ENCODE results near the gene RNF151. TPM values are rescaled to one million over a fixed set of nuclear protein-coding genes. Genes with fewer than 3 reads are reported as not detected.

Gene RNF151
- total RNA-seq, 5 donors from 2014 or later (not counting 1 experiment from before 2014, with no cell fraction given), result 0.38 to 0.66 (median 0.44) TPM; not detected in 2

GRCh38 chr16:1942047-1942809, 24.4 kb upstream of the RNF151 start:
- Histone ChIP-seq H3K27ac (ENCODE audit: low read length) (peak overlapping the region; percentile 25), H3K4me3 (ENCODE audit: control insufficient read depth in 1 of 2, extremely low read depth in 1 of 2, low read length in 1 of 2) (peak overlapping the region; percentile 70 to 90)
- no peak for ATAC-seq (replicated peaks in 1 of 4)

GRCh38 chr16:1942810-1943726, 23.6 kb upstream of the RNF151 start, which contains the start of gene MSRB1:
MSRB1 (minus strand) TSS chr16:1943199; CDS start chr16:1943156, 43 bp downstream.
- H3K36me3 ChIP-seq (ENCODE audit: control insufficient read depth in 2 of 2, extremely low read depth in 1 of 2, insufficient read depth in 1 of 2, low read length in 1 of 2), result peaks cover 7 to 18% of the 10 kb centered on the region in 2 donors
- no peaks in the 10 kb centered on the region for H3K27me3 Mint-ChIP-seq
- WGBS (ENCODE audit: insufficient coverage), result 0% methylated on average over 58 of the region's 77 CpGs
- peak within 1 kb of the TSS; percentile 63 to 85 for H3K27ac Mint-ChIP-seq
- no peaks in the 10 kb centered on the region for H3K9me3 Mint-ChIP-seq
- no peaks in the 10 kb centered on the region for H3K9me3 ChIP-seq
- no peaks in the 10 kb centered on the region for H3K27me3 ChIP-seq (replicated peaks in 1 of 2; ENCODE audit: control insufficient read depth in 2 of 2, extremely low read depth in 1 of 2, insufficient read depth in 2 of 2, low read length in 1 of 2)
- H3K27ac ChIP-seq (ENCODE audit: low read length), result peak within 1 kb of the TSS; percentile 68
- peak within 1 kb of the TSS; percentile 70 to 90 for H3K4me3 ChIP-seq (ENCODE audit: control insufficient read depth in 1 of 2, extremely low read depth in 1 of 2, low read length in 1 of 2)
- CTCF ChIA-PET, result interaction anchor here in 1 of 2 donors (1.1 kb wide), 1 partner anchor 61 kb away, joined by 3 read pairs; no protein-coding TSS in a partner anchor
- POLR2A ChIA-PET, result interaction anchor here (0.5 to 1.0 kb wide), 4 partner anchors 14 to 212 kb away, joined by 3 to 12 read pairs (median 5); partner anchors contain the start of genes RPS2 (in 1 of the 2) and TRAF7 (in 1 of the 2)
- peaks cover 6 to 23% (median 14%) of the 10 kb centered on the region in 3 donors for H3K4me1 Mint-ChIP-seq
- DNase-seq, result peak; percentile 94 to 100 (median 98)
- ATAC-seq (replicated peaks in 1 of 4), result peak; percentile 97 to 99 (median 98)
- H3K36me3 Mint-ChIP-seq, result peaks cover 1% of the 10 kb centered on the region
- peaks cover 2 to 22% of the 10 kb centered on the region in 2 experiments for H3K4me1 ChIP-seq (ENCODE audit: control insufficient read depth in 1 of 2, extremely low read depth in 1 of 2, insufficient read depth in 2 of 2, low read length in 2 of 2)
- peak within 1 kb of the TSS; percentile 80 to 89 (median 82) for H3K4me3 Mint-ChIP-seq

More at GRCh38 chr16:1942047-1942809, 24.4 kb upstream of the RNF151 start:
- peaks cover 7 to 21% of the 10 kb centered on the region in 2 donors for H3K36me3 ChIP-seq (ENCODE audit: control insufficient read depth in 2 of 2, extremely low read depth in 1 of 2, insufficient read depth in 1 of 2, low read length in 1 of 2)
- ChIA-PET POLR2A (no interaction called here), CTCF (interaction anchor here in 1 of 2 donors (0.6 to 1.1 kb wide), 3 partner anchors 15 to 160 kb away, joined by 3 to 5 read pairs (median 3); partner anchors contain the start of gene SPSB3)
- H3K36me3 Mint-ChIP-seq, result peaks cover 3% of the 10 kb centered on the region
- peaks cover 2 to 22% of the 10 kb centered on the region in 2 experiments for H3K4me1 ChIP-seq (ENCODE audit: control insufficient read depth in 1 of 2, extremely low read depth in 1 of 2, insufficient read depth in 2 of 2, low read length in 2 of 2)
- WGBS (ENCODE audit: insufficient coverage), result 46% methylated on average over 5 of the region's 17 CpGs
- peak overlapping the region; percentile 80 to 89 (median 82) for H3K4me3 Mint-ChIP-seq
- DNase-seq, result peak in 1 of 35 experiments; percentile 32
- no peak overlapping the region for H3K27ac Mint-ChIP-seq
- H3K27me3 Mint-ChIP-seq, result no peaks in the 10 kb centered on the region
- no peaks in the 10 kb centered on the region for H3K27me3 ChIP-seq (replicated peaks in 1 of 2; ENCODE audit: control insufficient read depth in 2 of 2, extremely low read depth in 1 of 2, insufficient read depth in 2 of 2, low read length in 1 of 2)
- no peaks in the 10 kb centered on the region for H3K9me3 ChIP-seq
- no peaks in the 10 kb centered on the region for H3K9me3 Mint-ChIP-seq
- H3K4me1 Mint-ChIP-seq, result peaks cover 6 to 23% (median 14%) of the 10 kb centered on the region in 3 donors

DNA sequence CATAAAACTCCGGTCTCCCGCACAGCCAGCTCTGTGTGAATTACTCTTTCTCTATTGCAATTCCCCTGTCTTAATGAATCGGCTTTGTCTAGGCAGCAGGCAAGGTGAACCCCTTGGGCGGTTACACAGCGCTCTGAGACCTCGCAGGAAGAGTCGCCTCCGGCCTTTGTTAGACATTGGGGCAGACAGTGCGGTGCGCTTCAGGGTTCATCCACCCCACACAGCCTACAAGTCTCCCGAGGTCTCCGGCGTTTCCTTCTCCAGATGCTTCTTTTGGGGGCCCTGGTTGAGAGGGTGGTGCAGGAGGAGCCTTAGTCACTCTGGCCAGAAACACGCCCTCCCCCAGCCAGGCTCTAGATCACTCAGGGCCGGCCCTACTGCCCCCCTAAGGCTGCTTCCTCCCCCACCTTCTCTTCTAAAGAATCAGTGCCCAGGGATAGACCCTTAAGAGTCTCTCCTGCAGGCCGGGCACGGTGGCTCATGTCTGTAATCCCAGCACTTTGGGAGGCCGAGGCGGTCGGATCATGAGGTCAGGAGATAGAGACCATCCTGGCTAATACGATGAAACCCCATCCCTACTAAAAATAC, 21.9 kb upstream of the RNF151 start:
- no peaks in the 10 kb centered on the region for H3K9me3 ChIP-seq
- POLR2A ChIA-PET, result interaction anchor here in 1 of 2 donors (0.7 kb wide), 1 partner anchor 20 kb away, joined by 11 read pairs; no protein-coding TSS in a partner anchor
- H3K27me3 Mint-ChIP-seq, result no peaks in the 10 kb centered on the region
- 85% methylated on average over 5 of the region's 21 CpGs for WGBS (ENCODE audit: insufficient coverage)
- H3K27ac ChIP-seq (ENCODE audit: low read length), result no peak overlapping the region
- ATAC-seq (replicated peaks in 1 of 4) (no peak), DNase-seq (no peak)
- H3K9me3 Mint-ChIP-seq, result no peaks in the 10 kb centered on the region
- no peaks in the 10 kb centered on the region for H3K27me3 ChIP-seq (replicated peaks in 1 of 2; ENCODE audit: control insufficient read depth in 2 of 2, extremely low read depth in 1 of 2, insufficient read depth in 2 of 2, low read length in 1 of 2)
- H3K4me3 Mint-ChIP-seq, result peak overlapping the region; percentile 46 to 89 (median 63)
- CTCF ChIA-PET, result no interaction called here
- H3K27ac Mint-ChIP-seq, result no peak overlapping the region
- H3K4me3 ChIP-seq (ENCODE audit: control insufficient read depth in 1 of 2, extremely low read depth in 1 of 2, low read length in 1 of 2), result no peak overlapping the region
- peaks cover 2 to 22% of the 10 kb centered on the region in 2 experiments for H3K4me1 ChIP-seq (ENCODE audit: control insufficient read depth in 1 of 2, extremely low read depth in 1 of 2, insufficient read depth in 2 of 2, low read length in 2 of 2)
- H3K4me1 Mint-ChIP-seq, result peaks cover 6 to 23% (median 14%) of the 10 kb centered on the region in 3 donors
- H3K36me3 Mint-ChIP-seq, result no peaks in the 10 kb centered on the region
- H3K36me3 ChIP-seq (ENCODE audit: control insufficient read depth in 2 of 2, extremely low read depth in 1 of 2, insufficient read depth in 1 of 2, low read length in 1 of 2), result peaks cover 3 to 4% of the 10 kb centered on the region in 2 donors

GRCh38 chr16:1945559-1946391, 20.9 kb upstream of the RNF151 start:
- no peak overlapping the region for H3K4me3 Mint-ChIP-seq
- no peaks in the 10 kb centered on the region for H3K27me3 Mint-ChIP-seq
- POLR2A ChIA-PET, result no interaction called here
- CTCF ChIA-PET, result no interaction called here
- Histone ChIP-seq H3K9me3 (no peaks in the 10 kb centered on the region), H3K4me3 (ENCODE audit: control insufficient read depth in 1 of 2, extremely low read depth in 1 of 2, low read length in 1 of 2) (no peak overlapping the region), H3K36me3 (ENCODE audit: control insufficient read depth in 2 of 2, extremely low read depth in 1 of 2, insufficient read depth in 1 of 2, low read length in 1 of 2) (peaks cover 0 to under 1% of the 10 kb centered on the region in 2 donors), H3K27me3 (replicated peaks in 1 of 2; ENCODE audit: control insufficient read depth in 2 of 2, extremely low read depth in 1 of 2, insufficient read depth in 2 of 2, low read length in 1 of 2) (peaks cover 0 to 5% of the 10 kb centered on the region in 2 experiments), H3K4me1 (ENCODE audit: control insufficient read depth in 1 of 2, extremely low read depth in 1 of 2, insufficient read depth in 2 of 2, low read length in 2 of 2) (peaks cover 2 to 22% of the 10 kb centered on the region in 2 experiments), H3K27ac (ENCODE audit: low read length) (no peak overlapping the region)
- H3K27ac Mint-ChIP-seq, result no peak overlapping the region
- WGBS (ENCODE audit: insufficient coverage), result 91% methylated on average over 13 of the region's 19 CpGs
- H3K9me3 Mint-ChIP-seq, result no peaks in the 10 kb centered on the region
- ATAC-seq (replicated peaks in 1 of 4), result no peak
- DNase-seq, result no peak
- H3K4me1 Mint-ChIP-seq, result peaks cover 6 to 23% (median 14%) of the 10 kb centered on the region in 3 donors
- no peaks in the 10 kb centered on the region for H3K36me3 Mint-ChIP-seq

- H3K4me1 Mint-ChIP-seq, result peaks cover 6 to 19% (median 10%) of the 10 kb centered on the region in 3 donors
- no peak overlapping the region for H3K27ac Mint-ChIP-seq
Observed at GRCh38 chr16:1946495-1947368, 19.9 kb upstream of the RNF151 start.

More at GRCh38 chr16:1946495-1947368, 19.9 kb upstream of the RNF151 start:
- no peak overlapping the region for H3K4me3 ChIP-seq (ENCODE audit: control insufficient read depth in 1 of 2, extremely low read depth in 1 of 2, low read length in 1 of 2)
- peaks cover 2 to 18% of the 10 kb centered on the region in 2 experiments for H3K4me1 ChIP-seq (ENCODE audit: control insufficient read depth in 1 of 2, extremely low read depth in 1 of 2, insufficient read depth in 2 of 2, low read length in 2 of 2)
- Mint-ChIP-seq H3K9me3 (no peaks in the 10 kb centered on the region), H3K27me3 (no peaks in the 10 kb centered on the region), H3K36me3 (no peaks in the 10 kb centered on the region), H3K4me3 (no peak overlapping the region)
- WGBS (ENCODE audit: insufficient coverage), result 88% methylated on average over 37 of the region's 38 CpGs
- POLR2A ChIA-PET, result no interaction called here
- DNase-seq, result no peak
- H3K36me3 ChIP-seq (ENCODE audit: control insufficient read depth in 2 of 2, extremely low read depth in 1 of 2, insufficient read depth in 1 of 2, low read length in 1 of 2), result no peaks in the 10 kb centered on the region
- H3K27ac ChIP-seq (ENCODE audit: low read length), result no peak overlapping the region
- H3K9me3 ChIP-seq, result no peaks in the 10 kb centered on the region
- peaks cover 0 to 8% of the 10 kb centered on the region in 2 experiments for H3K27me3 ChIP-seq (replicated peaks in 1 of 2; ENCODE audit: control insufficient read depth in 2 of 2, extremely low read depth in 1 of 2, insufficient read depth in 2 of 2, low read length in 1 of 2)
- CTCF ChIA-PET, result no interaction called here
- ATAC-seq (replicated peaks in 1 of 4), result no peak
